ENCODE data around the gene SEMA3E.

GRCh38 chr7:83359108-83359507 is 289.8 kb downstream of the SEMA3E start:
- no peak for TF ChIP-seq CTCF (IDR thresholded peaks at IDR 0.05; ENCODE audit: poor library complexity)
- TF ChIP-seq EZH2 (IDR thresholded peaks at IDR 0.05; ENCODE audit: borderline replicate concordance), result no peak
